ENCODE data around the gene MT1B.

DNA sequence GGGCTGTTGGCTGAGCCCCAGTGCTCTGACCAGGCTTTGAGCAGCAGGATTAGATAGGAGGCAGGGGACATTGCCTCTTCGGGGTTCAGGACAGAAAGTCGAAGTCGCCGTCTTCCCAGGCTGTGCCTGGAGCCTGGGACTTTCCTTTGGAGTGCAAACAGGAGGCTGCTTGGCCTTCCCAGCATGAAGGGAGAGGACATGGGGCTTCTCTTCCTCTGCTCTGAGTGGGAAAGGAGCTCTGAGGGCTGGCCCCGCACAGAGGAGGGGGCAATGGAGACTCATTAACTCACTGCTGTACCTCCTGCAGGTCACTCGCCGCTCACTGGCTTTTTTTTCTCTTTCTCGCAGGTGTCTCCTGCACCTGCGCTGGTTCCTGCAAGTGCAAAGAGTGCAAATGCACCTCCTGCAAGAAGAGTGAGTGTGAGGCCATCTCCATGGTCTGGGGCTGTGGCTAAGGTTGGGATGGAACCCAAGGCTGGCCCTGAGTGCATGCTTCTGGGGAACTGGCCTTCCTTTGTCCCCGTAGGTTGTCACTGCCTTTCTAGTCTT is 6.7 kb downstream of the MT1B start:
- no peak for TF ChIP-seq CTCF (conservative IDR thresholded peaks at IDR 0.05; ENCODE audit: low read length)
- TF ChIP-seq EZH2phosphoT487 (IDR thresholded peaks at IDR 0.05; ENCODE audit: borderline replicate concordance, low read depth, low read length), result no peak

All from OCI-LY7 (cell line).